HG02642 (cell line): ENCODE measurements around the gene FUZ.

Experiments
- ATAC-seq: cut with Tn5 transposase; IDR thresholded peaks from one replicate; pipeline ENCODE4 v1.9.1; 2021; ENCODE audit warnings: mild to moderate bottlenecking; ENCODE audit not compliant: unreplicated experiment, poor library complexity

Gene FUZ

GRCh38 chr19:49791776-49792445, 21.2 kb downstream of the FUZ start:
- no peak for ATAC-seq

GRCh38 chr19:49790866-49791265, 22.2 kb downstream of the FUZ start:
- no peak for ATAC-seq

GRCh38 chr19:49788857-49789256, 24.2 kb downstream of the FUZ start:
- no peak for ATAC-seq

- no peak for ATAC-seq
Measured at GRCh38 chr19:49787746-49788145, 25.3 kb downstream of the FUZ start.

GRCh38 chr19:49786376-49786820, 26.7 kb downstream of the FUZ start:
- ATAC-seq: no peak

GRCh38 chr19:49782515-49782914, 30.6 kb downstream of the FUZ start:
- ATAC-seq: no peak

GRCh38 chr19:49781394-49781793, 31.7 kb downstream of the FUZ start:
- ATAC-seq: no peak

- no peak for ATAC-seq
Measured at GRCh38 chr19:49780861-49781260, 32.2 kb downstream of the FUZ start.

GRCh38 chr19:49779731-49780555, 33.1 kb downstream of the FUZ start:
- ATAC-seq: no peak

- no peak for ATAC-seq
Measured at GRCh38 chr19:49776371-49776764, 36.7 kb downstream of the FUZ start.

- ATAC-seq: no peak
Measured at GRCh38 chr19:49775742-49776370, 37.2 kb downstream of the FUZ start.

- ATAC-seq: no peak
Measured at GRCh38 chr19:49774969-49775368, 38.1 kb downstream of the FUZ start.

- no peak for ATAC-seq
Measured at GRCh38 chr19:49773663-49774350, 39.3 kb downstream of the FUZ start.

- no peak for ATAC-seq
Measured at GRCh38 chr19:49772850-49773432, 40.2 kb downstream of the FUZ start.

GRCh38 chr19:49771674-49772139, 41.4 kb downstream of the FUZ start:
- ATAC-seq: no peak

- no peak for ATAC-seq
Measured at GRCh38 chr19:49770529-49770928, 42.6 kb downstream of the FUZ start.

GRCh38 chr19:49767967-49768581, 45.0 kb downstream of the FUZ start:
- ATAC-seq: no peak

GRCh38 chr19:49767381-49767780, 45.7 kb downstream of the FUZ start:
- no peak for ATAC-seq

GRCh38 chr19:49766930-49767299, 46.2 kb downstream of the FUZ start, which contains the start of gene AP2A1:
Gene AP2A1, plus strand, starts transcription at chr19:49767001. Its CDS starts 133 bp downstream, at chr19:49767134.
- ATAC-seq: no peak
